NCI-H2227 treated with DMSO at 0.1 percent for 48 hours (cell line): ENCODE data around the gene NFS1.
"Not testable (repeated sequence)": the region's sequence is repeated elsewhere in the genome, so short reads cannot be mapped to it uniquely, and the experiment has no call there.

Experiments used
- DNase-seq: peaks from one replicate; lab custom pipeline; 2025; lab: John Stamatoyannopoulos, UW

NFS1 gene

DNA sequence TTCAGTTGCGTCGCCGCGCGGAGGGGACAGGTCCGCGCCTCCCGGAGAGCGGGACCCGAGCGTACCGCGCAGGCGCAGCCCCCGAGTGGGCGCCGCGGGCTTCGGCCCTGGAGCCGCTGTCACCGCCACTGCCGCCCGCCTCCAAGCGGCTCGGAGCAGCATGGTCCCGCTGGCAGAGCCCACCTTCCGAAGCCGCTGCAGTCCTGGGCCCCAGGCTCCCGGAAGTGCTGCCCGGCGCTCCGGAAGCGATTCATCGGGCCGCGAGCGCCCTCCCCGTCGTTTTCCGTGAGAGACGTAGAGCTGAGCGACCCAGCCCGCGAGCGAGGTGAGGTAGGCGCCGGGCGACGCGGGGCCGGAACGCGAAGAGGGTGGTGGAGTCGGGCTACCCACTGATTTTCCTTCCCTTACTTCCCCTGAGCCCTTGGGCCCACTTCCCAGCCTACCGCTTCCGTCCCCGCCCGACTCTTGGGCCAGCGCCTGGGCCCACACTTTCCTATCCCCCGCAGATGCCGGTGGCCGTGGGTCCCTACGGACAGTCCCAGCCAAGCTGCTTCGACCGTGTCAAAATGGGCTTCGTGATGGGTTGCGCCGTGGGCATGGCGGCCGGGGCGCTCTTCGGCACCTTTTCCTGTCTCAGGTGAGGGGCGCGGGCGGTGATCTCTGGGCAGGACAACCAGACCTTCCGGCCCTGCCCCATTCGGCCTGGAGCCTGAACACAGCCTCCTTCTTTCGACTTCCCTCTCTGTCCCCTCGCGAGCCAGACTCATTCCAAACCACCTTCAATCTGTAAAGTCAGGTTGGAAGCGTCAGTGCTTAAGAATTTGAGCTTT lies at the start of gene NFS1, which contains the start of gene ROMO1:
Gene NFS1, minus strand, starts transcription at position 226 of the 830 bp plus-strand sequence. Its CDS starts 64 bp downstream, at position 162.
Gene ROMO1, plus strand, starts transcription at position 279 of the 830 bp plus-strand sequence. Its CDS starts 228 bp downstream, at position 507.
- peak; percentile 85 for DNase-seq

GRCh38 chr20:35744492-35744841 lies 45.3 kb upstream of the NFS1 start:
- not testable (repeated sequence) for DNase-seq

DNA sequence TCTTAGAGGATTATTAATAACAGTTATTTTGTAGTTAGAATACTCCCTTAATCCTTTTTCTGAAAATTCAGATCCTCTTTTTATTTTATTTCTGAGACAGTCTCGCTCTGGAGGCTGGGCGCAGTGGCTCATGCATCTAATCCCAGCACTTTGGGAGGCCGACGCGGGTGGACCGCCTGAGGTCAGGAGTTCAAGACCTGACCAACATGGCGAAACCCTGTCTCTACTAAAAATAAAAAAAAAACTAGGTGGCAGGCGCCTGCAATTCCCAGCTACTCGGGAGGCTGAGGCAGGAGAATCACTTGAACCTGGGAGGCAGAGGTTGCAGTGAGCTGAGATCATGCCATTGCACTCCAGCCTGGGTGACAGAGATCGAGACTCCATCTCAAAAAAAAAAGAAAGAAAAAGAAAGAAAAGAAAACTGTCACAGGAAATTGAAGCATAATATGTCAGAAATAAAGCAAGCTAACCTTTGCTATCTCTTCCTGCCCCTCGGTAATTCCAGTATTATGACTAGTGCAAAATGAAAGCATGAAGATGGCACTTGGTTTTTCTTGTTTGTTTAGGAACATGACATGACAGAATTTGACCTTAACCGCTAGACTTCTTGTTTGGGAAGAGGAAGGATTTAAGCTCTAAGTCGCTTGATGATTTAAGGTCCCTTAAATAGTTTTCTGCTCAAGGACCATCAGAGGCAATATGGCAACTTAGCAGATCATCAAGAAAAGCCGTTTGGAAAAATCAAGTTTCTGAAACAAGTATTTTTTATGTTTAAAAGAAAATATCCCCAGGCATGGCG lies 44.7 kb upstream of the NFS1 start:
- DNase-seq: peak; percentile 16

DNA sequence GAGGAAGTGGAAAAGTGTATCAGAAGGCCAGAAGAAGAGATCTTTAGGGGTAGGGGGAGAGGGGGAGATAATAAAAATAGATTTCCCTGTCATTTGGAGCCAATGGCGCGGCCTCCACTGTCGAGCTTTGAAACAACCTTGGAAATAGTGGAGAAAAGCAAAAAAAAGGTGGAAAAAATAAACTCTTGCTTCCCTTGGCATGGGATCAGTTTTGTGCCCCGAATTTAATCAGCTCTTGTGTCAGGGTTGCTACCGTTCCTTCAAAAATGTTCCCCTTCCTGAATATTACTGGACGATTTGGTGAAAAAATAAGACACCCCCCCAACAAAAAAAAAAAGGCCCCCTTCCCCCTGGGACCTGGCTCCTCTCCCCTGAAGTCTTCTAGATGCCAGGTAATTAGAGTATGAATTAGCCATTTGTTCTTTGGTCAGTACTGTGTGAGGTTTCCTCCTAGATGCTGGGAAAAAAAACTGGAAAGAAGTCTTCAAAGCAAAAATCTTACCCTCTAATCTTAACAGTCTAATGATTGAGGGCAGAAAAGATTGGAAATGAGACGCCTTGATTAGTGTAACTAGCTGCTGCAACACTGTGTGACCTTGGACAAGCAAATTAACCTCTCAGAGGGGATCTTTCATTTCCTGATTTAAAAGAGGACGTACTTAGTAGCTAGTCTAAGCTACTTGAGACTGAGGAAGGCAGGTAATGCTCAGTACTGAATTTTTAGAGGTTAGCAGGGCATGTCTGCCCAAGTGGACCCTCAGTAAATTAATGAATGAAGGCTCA lies 43.8 kb upstream of the NFS1 start:
- peak; percentile 41 for DNase-seq

- DNase-seq: peak; percentile 100
Measured at GRCh38 chr20:35741892-35742740, 43.0 kb upstream of the NFS1 start, which contains the start of gene RBM39. TSS of gene RBM39 (minus strand) at chr20:35742260. CDS start at chr20:35740874, 1,386 bp downstream.

DNA sequence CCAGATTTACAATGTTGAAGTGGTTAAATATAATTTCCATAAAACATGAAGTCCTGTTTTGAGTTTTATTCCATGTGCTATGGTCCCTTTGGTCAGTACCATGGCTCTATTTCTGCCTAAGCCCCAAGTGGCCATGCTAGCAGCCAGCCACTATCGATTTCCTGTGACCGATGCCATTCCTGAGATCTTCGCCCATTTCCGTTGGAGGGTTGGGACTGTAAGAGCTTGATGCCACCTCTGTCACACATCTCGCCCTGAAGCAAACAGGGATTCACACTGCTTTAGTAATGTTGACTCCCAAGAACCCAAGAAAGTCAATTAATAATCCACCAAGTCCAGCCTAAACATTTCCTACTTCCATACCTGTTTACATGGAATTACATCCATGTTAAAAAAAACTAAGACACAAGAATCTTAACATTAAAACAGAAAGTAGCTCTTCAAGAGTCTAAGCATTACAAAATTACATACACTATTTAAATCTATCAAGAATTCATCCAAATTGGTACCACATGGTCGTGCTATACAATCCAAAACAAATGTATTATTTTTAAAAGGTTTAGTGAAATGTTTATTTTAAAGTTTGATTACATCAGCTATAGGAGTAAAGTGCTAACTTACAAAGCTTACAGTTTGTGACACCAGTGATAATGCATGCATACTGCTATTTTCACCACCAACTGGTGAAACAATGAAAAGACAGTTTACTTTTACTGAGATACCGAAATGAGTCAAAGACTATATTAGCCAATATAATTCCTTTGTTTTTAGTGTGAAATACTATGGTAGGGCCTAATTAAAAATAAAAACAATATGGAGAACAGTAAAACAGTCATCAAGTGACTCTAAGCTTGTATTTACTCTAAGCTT lies 40.4 kb upstream of the NFS1 start:
- DNase-seq: no peak

DNA sequence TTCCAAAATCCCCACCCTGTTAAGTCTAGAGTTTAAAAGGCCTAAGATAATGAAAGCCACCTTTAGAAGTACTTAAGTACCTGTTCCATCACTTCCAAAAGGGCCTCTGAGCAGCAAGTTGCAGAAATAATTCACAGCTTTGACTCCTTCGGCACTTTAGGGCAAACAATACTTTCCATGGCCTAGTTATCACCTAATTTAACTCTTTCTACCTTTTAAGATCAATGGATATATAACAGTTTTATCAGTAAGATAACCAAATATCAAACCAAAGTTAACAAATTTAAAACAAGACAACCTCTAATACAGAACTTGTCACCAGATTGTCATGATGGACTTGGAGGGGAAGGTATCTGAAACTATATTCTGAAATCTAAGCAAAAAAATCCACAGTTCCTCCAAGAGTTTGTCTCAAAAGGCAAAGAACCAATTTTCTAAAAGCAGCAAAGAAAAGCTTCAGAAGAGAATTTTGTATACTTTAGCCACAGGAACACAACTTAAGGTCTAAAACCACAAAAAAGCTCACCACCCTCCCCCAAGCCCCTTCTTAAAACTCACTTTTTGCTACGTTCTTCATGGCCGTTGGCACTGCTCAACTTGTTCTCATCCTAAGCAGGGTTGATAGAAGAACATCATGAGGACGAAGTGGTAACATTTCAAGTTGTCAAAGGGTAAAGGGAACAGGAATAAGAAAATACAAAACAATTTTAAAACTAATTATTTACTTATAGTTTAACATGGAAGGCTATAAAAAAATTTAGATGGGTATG lies 39.4 kb upstream of the NFS1 start:
- no peak for DNase-seq

- DNase-seq: no peak
Measured at GRCh38 chr20:35737865-35738333, 38.7 kb upstream of the NFS1 start.

GRCh38 chr20:35735826-35736470 lies 36.8 kb upstream of the NFS1 start:
- DNase-seq: no peak

DNA sequence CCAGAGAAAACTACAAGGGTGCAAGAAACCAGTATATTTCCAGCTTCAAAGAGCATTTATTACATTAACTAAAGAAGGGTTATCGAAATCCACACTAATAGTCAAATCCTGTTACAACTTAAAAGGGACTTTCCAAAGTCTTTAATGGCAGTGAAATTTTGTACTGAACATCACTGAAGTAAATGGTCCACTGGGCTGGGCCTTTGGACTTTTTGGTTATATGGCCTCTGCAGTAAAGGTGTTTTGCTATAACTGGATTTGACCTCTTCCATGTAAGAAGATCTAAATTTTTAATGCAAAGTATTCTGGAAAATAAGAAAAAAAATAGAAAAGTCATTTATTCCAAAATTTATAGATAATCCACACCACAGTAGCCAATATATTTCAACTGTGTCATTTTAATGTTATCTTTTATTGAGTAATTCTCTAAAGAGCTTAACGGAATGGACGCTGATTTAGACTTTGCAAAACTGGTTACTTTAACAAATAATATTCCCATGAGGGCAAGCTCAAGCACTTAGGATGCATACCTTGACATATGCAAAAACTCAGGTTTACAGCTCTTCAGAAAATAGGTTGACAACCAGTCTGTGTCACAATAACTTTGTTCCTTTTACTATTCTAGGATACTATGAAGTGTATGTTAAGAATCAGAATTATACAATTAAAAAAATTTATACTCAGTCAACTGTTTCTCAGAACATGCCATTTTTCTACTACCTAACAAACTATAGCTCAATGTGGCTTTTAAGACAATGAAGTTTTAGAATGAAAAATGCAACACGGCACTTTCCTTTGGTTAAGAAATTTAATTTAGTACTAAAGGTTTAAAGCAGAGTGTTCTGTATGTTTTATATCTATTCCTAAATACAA lies 35.9 kb upstream of the NFS1 start:
- DNase-seq: no peak

DNA sequence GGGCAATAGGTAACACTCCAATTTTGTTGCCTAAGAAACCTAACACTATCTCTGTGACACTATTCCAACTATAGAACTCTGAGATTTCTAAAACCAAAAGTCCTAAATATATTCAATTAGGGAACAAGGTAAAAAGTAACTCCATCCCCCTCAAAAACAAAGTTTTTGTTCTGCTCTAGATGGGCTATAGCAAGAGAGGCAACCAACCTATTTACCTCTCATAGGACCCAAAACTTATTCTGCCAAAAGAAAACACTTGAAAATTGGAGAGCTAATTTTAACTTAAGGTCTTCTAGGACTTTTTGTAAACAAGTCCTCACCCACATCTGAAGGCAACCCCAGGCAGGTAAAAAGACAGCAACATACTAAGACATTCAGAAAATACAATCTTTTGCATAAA lies 35.2 kb upstream of the NFS1 start:
- DNase-seq: no peak

- DNase-seq: no peak
Measured at GRCh38 chr20:35732644-35732982, 33.5 kb upstream of the NFS1 start.

DNA sequence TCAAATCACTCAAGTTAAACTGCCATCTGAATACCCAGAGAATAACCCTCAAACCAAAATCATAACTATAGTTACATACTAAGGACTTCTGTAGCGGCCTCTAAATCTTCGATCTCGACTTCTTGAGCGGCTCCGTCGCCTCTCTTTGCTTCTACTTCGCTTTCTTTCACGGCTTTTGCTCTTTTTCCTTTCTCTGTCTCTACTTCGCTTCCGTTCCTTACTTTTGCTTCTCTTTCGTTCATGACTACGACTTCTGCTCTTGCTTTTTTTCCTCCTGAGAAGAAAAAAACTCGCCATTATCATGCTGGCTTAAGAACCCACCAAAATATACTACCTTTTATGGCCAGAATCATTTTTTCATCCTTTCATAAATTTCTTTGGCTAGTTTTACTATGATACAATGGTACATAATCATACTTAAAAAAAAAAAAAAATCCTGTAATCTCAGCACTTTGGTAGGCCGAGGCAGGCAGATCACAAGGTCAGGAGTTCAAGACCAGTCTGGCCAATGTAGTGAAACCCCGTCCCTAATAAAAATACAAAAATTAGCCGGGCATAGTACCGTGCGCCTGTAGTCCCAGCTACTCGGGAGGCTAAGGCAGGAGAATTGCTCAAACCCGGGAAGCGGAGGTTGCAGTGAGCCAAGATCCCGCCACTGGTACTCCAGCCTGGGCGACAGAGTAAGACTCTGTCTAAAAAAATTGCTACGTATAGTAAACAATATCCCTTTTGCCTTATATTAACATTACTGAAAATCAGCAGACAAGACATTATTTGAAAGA lies 32.9 kb upstream of the NFS1 start:
- no peak for DNase-seq

- no peak for DNase-seq
Measured at GRCh38 chr20:35731469-35731788, 32.3 kb upstream of the NFS1 start.

GRCh38 chr20:35730583-35731468 lies 31.7 kb upstream of the NFS1 start:
- DNase-seq: no peak
